Peyer's patch (tissue), 4 donors: ENCODE data around the gene OOSP4B.

Experiments used
- POLR2A ChIP-seq, 2 donors: fragments of 450-650 bp; IDR thresholded peaks; one replicate each; pipeline ENCODE4 v1.5.1; 2017; ENCODE audit warnings: antibody characterized with exemption in 2 of 2, mild to moderate bottlenecking in 2 of 2, moderate library complexity in 2 of 2
- TF ChIP-seq, protein P1 (sequence below), 6 experiments: fragments of 450-650 bp in 4 of 6; fragments of 200-600 bp in 2 of 6; sonication (generic) in 1 of 6; IDR thresholded peaks; one replicate each; pipeline ENCODE4 v1.5.1; 2017 to 2019; ENCODE audit warnings: antibody characterized with exemption in 6 of 6, mild to moderate bottlenecking in 3 of 6, moderate library complexity in 1 of 6

DNA sequence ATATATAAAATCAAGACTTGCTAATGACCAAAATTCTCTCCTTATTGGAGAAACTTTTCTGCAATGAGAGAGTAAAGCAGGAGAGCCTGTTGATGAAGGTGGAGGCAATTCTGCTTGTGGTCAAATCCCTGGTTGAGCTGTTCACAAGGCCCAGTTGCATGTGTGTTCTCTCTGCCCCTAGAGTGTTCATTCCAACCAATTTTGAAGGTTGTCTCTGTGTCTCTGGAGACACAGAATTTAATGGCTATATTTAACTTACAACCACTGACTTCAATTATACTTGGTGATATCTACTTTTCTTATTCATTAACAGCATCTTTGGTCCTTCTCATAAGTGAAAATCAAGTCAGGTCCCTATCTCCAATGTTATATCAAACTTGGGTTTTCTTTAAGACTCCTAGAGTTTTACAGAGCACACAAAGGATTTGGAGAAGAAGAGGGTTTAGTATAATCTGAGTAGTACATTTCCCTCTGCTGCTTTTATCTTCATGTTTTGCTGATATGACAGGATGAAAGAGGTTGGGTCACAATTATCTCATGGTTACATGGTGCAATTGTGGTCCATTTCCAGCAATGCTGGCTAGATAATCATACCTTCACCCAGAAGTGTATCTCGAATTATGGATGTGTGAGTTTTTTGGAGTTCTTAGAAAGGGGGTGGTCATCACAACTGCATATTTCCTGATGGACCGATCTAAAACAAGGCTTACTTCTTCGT lies 49.1 kb upstream of the OOSP4B start:
- TF ChIP-seq, protein P1, sequence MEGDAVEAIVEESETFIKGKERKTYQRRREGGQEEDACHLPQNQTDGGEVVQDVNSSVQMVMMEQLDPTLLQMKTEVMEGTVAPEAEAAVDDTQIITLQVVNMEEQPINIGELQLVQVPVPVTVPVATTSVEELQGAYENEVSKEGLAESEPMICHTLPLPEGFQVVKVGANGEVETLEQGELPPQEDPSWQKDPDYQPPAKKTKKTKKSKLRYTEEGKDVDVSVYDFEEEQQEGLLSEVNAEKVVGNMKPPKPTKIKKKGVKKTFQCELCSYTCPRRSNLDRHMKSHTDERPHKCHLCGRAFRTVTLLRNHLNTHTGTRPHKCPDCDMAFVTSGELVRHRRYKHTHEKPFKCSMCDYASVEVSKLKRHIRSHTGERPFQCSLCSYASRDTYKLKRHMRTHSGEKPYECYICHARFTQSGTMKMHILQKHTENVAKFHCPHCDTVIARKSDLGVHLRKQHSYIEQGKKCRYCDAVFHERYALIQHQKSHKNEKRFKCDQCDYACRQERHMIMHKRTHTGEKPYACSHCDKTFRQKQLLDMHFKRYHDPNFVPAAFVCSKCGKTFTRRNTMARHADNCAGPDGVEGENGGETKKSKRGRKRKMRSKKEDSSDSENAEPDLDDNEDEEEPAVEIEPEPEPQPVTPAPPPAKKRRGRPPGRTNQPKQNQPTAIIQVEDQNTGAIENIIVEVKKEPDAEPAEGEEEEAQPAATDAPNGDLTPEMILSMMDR (IDR thresholded peaks at IDR 0.05), result no peak
- no peak for TF ChIP-seq POLR2A (IDR thresholded peaks at IDR 0.05)
